NCI-H2081 (cell line): Measurements from ENCODE around the gene KRABD2.
"Not testable (repeated sequence)": the region's sequence is repeated elsewhere in the genome, so short reads cannot be mapped to it uniquely, and the experiment has no call there.

Experiments used
- DNase-seq, 2 experiments: peaks; one replicate each; lab custom pipeline; 2025; lab: John Stamatoyannopoulos, UW

KRABD2 gene

GRCh38 chr17:8360751-8361150 is 15.8 kb downstream of the KRABD2 start:
- no peak for DNase-seq

- DNase-seq, result peak in 1 of 2 experiments; percentile 43
Measured at GRCh38 chr17:8360260-8360659, 16.2 kb downstream of the KRABD2 start.

GRCh38 chr17:8359769-8360168 is 16.7 kb downstream of the KRABD2 start:
- no peak for DNase-seq

GRCh38 chr17:8357910-8358309 is 18.6 kb downstream of the KRABD2 start:
- DNase-seq, result no peak

- no peak for DNase-seq
Measured at GRCh38 chr17:8354236-8354635, 22.3 kb downstream of the KRABD2 start.

- no peak for DNase-seq
Measured at GRCh38 chr17:8353736-8354135, 22.8 kb downstream of the KRABD2 start.

GRCh38 chr17:8350339-8350738 is 26.2 kb downstream of the KRABD2 start:
- DNase-seq, result no peak

- DNase-seq, result not testable (repeated sequence)
Measured at GRCh38 chr17:8347001-8347400, 29.5 kb downstream of the KRABD2 start.

GRCh38 chr17:8345951-8346665 is 30.4 kb downstream of the KRABD2 start:
- DNase-seq, result no peak

GRCh38 chr17:8345052-8345690 is 31.3 kb downstream of the KRABD2 start:
- no peak for DNase-seq

GRCh38 chr17:8341456-8341855 is 35.0 kb downstream of the KRABD2 start:
- DNase-seq, result no peak

- no peak for DNase-seq
Measured at GRCh38 chr17:8339540-8339939, 37.0 kb downstream of the KRABD2 start, which contains the start of gene ODF4. Gene ODF4, plus strand, starts transcription at chr17:8339840. Its CDS starts 212 bp downstream, at chr17:8340052.

GRCh38 chr17:8338753-8339140 is 37.8 kb downstream of the KRABD2 start:
- DNase-seq, result no peak

GRCh38 chr17:8337802-8338752 is 38.4 kb downstream of the KRABD2 start:
- DNase-seq, result no peak

- DNase-seq, result no peak
Measured at GRCh38 chr17:8333281-8333680, 43.2 kb downstream of the KRABD2 start.

GRCh38 chr17:8332688-8333087 is 43.8 kb downstream of the KRABD2 start:
- no peak for DNase-seq

- DNase-seq, result no peak
Measured at GRCh38 chr17:8332128-8332527, 44.4 kb downstream of the KRABD2 start.

- no peak for DNase-seq
Measured at GRCh38 chr17:8327303-8327649, 49.2 kb downstream of the KRABD2 start.
